Hematopoietic multipotent progenitor cell treated with erythropoietin and hydrocortisone succinate and interleukin-3 and kit ligand, for 6 days (in vitro differentiated cells): ENCODE measurements around the gene UPP1.
A peak's percentile ranks its signal among the peaks of the same experiment; 100 is the strongest.

Source experiments
- DNase-seq: peaks from one replicate; pipeline ENCODE4 v3.0.0-alpha.2; 2015

UPP1 gene

GRCh38 chr7:48087349-48087748 lies 1.7 kb upstream of the UPP1 start:
- no peak for DNase-seq

GRCh38 chr7:48088559-48089045 lies 463 bp upstream of the UPP1 start:
- DNase-seq: peak; percentile 78

GRCh38 chr7:48090095-48090805 lies 1.2 kb downstream of the UPP1 start:
- no peak for DNase-seq

- DNase-seq: no peak
Measured at GRCh38 chr7:48091506-48092433, 2.7 kb downstream of the UPP1 start.

- DNase-seq: no peak
Measured at GRCh38 chr7:48094861-48095293, 5.8 kb downstream of the UPP1 start.

- no peak for DNase-seq
Measured at GRCh38 chr7:48096273-48096672, 7.2 kb downstream of the UPP1 start.

GRCh38 chr7:48097521-48098231 lies 8.6 kb downstream of the UPP1 start:
- DNase-seq: peak; percentile 18

GRCh38 chr7:48098846-48099245 lies 9.8 kb downstream of the UPP1 start:
- DNase-seq: no peak

GRCh38 chr7:48099781-48100180 lies 10.7 kb downstream of the UPP1 start:
- no peak for DNase-seq

GRCh38 chr7:48101352-48101751 lies 12.3 kb downstream of the UPP1 start:
- no peak for DNase-seq

GRCh38 chr7:48101968-48102367 lies 12.9 kb downstream of the UPP1 start:
- DNase-seq: peak; percentile 34

GRCh38 chr7:48102530-48102929 lies 13.5 kb downstream of the UPP1 start:
- DNase-seq: no peak

- DNase-seq: no peak
Measured at GRCh38 chr7:48105045-48105444, 16.0 kb downstream of the UPP1 start.

GRCh38 chr7:48106906-48107659 lies 18.0 kb downstream of the UPP1 start:
- no peak for DNase-seq

- DNase-seq: no peak
Measured at GRCh38 chr7:48107926-48108472, 18.9 kb downstream of the UPP1 start.

GRCh38 chr7:48108959-48109847 lies 20.1 kb downstream of the UPP1 start:
- DNase-seq: no peak

GRCh38 chr7:48109848-48110663 lies 21.0 kb downstream of the UPP1 start:
- peak; percentile 66 for DNase-seq

- DNase-seq: no peak
Measured at GRCh38 chr7:48110868-48111267, 21.8 kb downstream of the UPP1 start.

- no peak for DNase-seq
Measured at GRCh38 chr7:48111596-48111995, 22.5 kb downstream of the UPP1 start.
